CD4-positive, CD25-positive, alpha-beta regulatory T cell (primary cell): ENCODE measurements around the gene YARS1. TPM values are rescaled to one million over a fixed set of nuclear protein-coding genes. Genes with fewer than 3 reads are reported as not detected.

Experiments used
- ATAC-seq, 2 donors: fragments of 150-1000 bp; cut with Tn5 transposase; one replicate each; pipeline ENCODE4 v1.10.0; 2021; ENCODE audit warnings: low read depth in 2 of 2, moderate number of reproducible peaks in 2 of 2, moderate library complexity in 1 of 2
- DNase-seq, 3 donors: peaks; one replicate each; pipeline versions ENCODE4 v3.0.0 to v3.0.0-alpha.2; 2012 to 2022; ENCODE audit warnings: mixed read lengths in 1 of 3
- H3K27ac ChIP-seq: one replicate; pipeline ENCODE4 v1.7.0; 2013; ENCODE audit warnings: mild to moderate bottlenecking, low read length; ENCODE audit not compliant: insufficient read depth, poor library complexity, severe bottlenecking
- H3K27me3 ChIP-seq: one replicate; pipeline ENCODE4 v1.7.0; 2013; ENCODE audit warnings: low read length; ENCODE audit not compliant: control insufficient read depth, insufficient read depth
- H3K36me3 ChIP-seq: one replicate; pipeline ENCODE4 v1.7.0; 2013; ENCODE audit warnings: mild to moderate bottlenecking, low read length, moderate library complexity; ENCODE audit not compliant: control insufficient read depth, insufficient read depth
- H3K4me1 ChIP-seq: 2 replicates; pipeline ENCODE4 v1.7.0; 2013; ENCODE audit warnings: mild to moderate bottlenecking, low read length; ENCODE audit not compliant: insufficient read depth, control insufficient read depth, poor library complexity, severe bottlenecking
- H3K4me3 ChIP-seq: one replicate; pipeline ENCODE4 v1.7.0; 2013; ENCODE audit warnings: low read depth, mild to moderate bottlenecking, low read length, moderate library complexity
- H3K9me3 ChIP-seq, 2 experiments: 1 replicate in 1 of 2; 2 replicates in 1 of 2; pipeline ENCODE4 v1.7.0; 2013; ENCODE audit warnings: low read length in 2 of 2, mild to moderate bottlenecking in 1 of 2, moderate library complexity in 1 of 2; ENCODE audit not compliant: control insufficient read depth in 2 of 2
- H3K27ac Mint-ChIP-seq, 3 donors: one replicate each; pipeline ENCODE4 v1.8.0; 2020 to 2022; ENCODE audit warnings: mild to moderate bottlenecking in 3 of 3, mixed read lengths in 3 of 3, moderate library complexity in 2 of 3
- H3K27me3 Mint-ChIP-seq: one replicate; pipeline ENCODE4 v1.8.0; 2022; ENCODE audit warnings: mild to moderate bottlenecking, mixed read lengths
- H3K36me3 Mint-ChIP-seq: one replicate; pipeline ENCODE4 v1.8.0; 2020; ENCODE audit warnings: mixed read lengths
- H3K4me1 Mint-ChIP-seq, 4 donors: one replicate each; pipeline ENCODE4 v1.8.0; 2020 to 2022; ENCODE audit warnings: mixed read lengths in 4 of 4, mild to moderate bottlenecking in 1 of 4
- H3K4me3 Mint-ChIP-seq, 4 donors: one replicate each; pipeline ENCODE4 v1.8.0; 2020 to 2022; ENCODE audit warnings: mild to moderate bottlenecking in 4 of 4, mixed read lengths in 4 of 4, moderate library complexity in 3 of 4
- H3K9me3 Mint-ChIP-seq, 7 donors: one replicate each; pipeline ENCODE4 v1.8.0; 2020 to 2022; ENCODE audit warnings: mixed read lengths in 7 of 7, mild to moderate bottlenecking in 3 of 7, moderate library complexity in 2 of 7
- polyA plus RNA-seq, 4 donors: library from polyadenylated mRNA; unstranded; fragments of 300-500 nt; fragmentation: Illumina TruSeq; gene quantifications; one replicate each; pipeline ENCODE4 v1.2.3, GENCODE V29; 2021
- total RNA-seq: library from RNA; stranded (reverse); gene quantifications from one replicate; pipeline ENCODE4 v1.2.3, GENCODE V29; 2022

Gene YARS1
- total and polyA plus RNA-seq, 5 donors from 2014 or later, result 47.3 to 111 (median 59.7) TPM

GRCh38 chr1:32743380-32744070 is 73.6 kb downstream of the YARS1 start:
- no peak for ATAC-seq
- Histone ChIP-seq H3K27me3 (peaks cover 17% of the 10 kb centered on the region), H3K27ac (no peak overlapping the region), H3K4me1 (peaks cover 4% of the 10 kb centered on the region), H3K4me3 (no peak overlapping the region), H3K9me3 (no peaks in the 10 kb centered on the region), H3K36me3 (no peaks in the 10 kb centered on the region)
- Mint-ChIP-seq H3K27me3 (peaks cover 56% of the 10 kb centered on the region), H3K36me3 (no peaks in the 10 kb centered on the region), H3K9me3 (peaks cover 0 to 1% (median 0%) of the 10 kb centered on the region in 7 donors), H3K4me3 (peak overlapping the region in 2 of 4 donors; percentile 33 to 69), H3K4me1 (peaks cover 0 to 5% (median 2%) of the 10 kb centered on the region in 4 donors), H3K27ac (no peak overlapping the region)
- DNase-seq, result no peak

GRCh38 chr1:32742956-32743355 is 74.2 kb downstream of the YARS1 start:
- Histone ChIP-seq H3K9me3 (no peaks in the 10 kb centered on the region), H3K27me3 (peaks cover 17% of the 10 kb centered on the region), H3K36me3 (no peaks in the 10 kb centered on the region), H3K4me1 (peaks cover 4% of the 10 kb centered on the region), H3K27ac (no peak overlapping the region), H3K4me3 (no peak overlapping the region)
- ATAC-seq (no peak), DNase-seq (no peak)
- peaks cover 0 to 5% (median 2%) of the 10 kb centered on the region in 4 donors for H3K4me1 Mint-ChIP-seq
- peaks cover 0 to 1% (median 0%) of the 10 kb centered on the region in 7 donors for H3K9me3 Mint-ChIP-seq
- peak overlapping the region in 2 of 4 donors; percentile 33 to 69 for H3K4me3 Mint-ChIP-seq
- no peak overlapping the region for H3K27ac Mint-ChIP-seq
- peaks cover 54% of the 10 kb centered on the region for H3K27me3 Mint-ChIP-seq
- H3K36me3 Mint-ChIP-seq, result no peaks in the 10 kb centered on the region

DNA sequence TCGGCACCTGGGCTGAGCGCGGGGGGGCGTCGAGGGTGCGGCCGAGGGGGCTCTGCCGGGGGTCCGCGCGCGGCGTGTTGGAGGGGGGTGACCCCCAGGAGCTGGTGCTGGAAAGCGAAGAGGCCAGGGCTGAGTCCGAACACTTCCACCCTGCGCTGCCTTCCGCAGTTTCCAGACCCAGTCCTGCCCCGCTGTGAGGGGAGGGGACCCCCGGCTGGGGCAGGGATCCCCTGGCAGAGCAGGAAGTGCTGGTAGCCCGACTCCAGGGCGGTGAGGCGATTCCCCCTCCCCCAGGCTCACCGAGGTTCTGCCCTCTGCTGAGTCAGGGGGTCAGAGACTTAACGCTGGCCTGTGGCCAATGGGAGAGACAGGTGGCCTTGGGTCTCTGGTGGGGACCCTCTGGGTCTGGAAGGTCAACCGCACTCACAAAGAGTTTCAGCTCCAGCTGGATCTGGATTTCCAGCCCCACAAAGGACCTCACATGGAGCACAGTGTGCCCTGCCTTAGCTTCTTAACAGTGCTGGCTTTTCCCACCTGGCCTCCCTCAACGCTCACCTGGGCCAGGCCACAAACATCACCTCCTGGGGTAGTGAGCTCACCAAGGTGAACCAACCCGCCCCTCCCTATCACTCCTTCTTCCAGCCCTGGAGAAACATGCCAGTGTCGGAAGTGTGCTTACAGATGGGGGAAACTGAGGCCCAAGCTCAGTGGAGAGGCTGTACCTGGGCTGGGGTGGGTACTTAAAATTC is 74.8 kb downstream of the YARS1 start:
- H3K27ac ChIP-seq, result no peak overlapping the region
- H3K9me3 ChIP-seq, result no peaks in the 10 kb centered on the region
- Mint-ChIP-seq H3K27me3 (peaks cover 52% of the 10 kb centered on the region), H3K4me3 (peak overlapping the region in 2 of 4 donors; percentile 11 to 69), H3K27ac (no peak overlapping the region), H3K4me1 (peaks cover 0 to 5% (median 2%) of the 10 kb centered on the region in 4 donors), H3K9me3 (peaks cover 0 to 1% (median 0%) of the 10 kb centered on the region in 7 donors), H3K36me3 (no peaks in the 10 kb centered on the region)
- ATAC-seq, result no peak
- DNase-seq, result no peak
- H3K27me3 ChIP-seq, result peaks cover 17% of the 10 kb centered on the region
- H3K4me1 ChIP-seq, result peaks cover 4% of the 10 kb centered on the region
- no peak overlapping the region for H3K4me3 ChIP-seq
- H3K36me3 ChIP-seq, result no peaks in the 10 kb centered on the region

GRCh38 chr1:32741413-32742198 is 75.6 kb downstream of the YARS1 start:
- Mint-ChIP-seq H3K27me3 (peaks cover 54% of the 10 kb centered on the region), H3K4me3 (peak overlapping the region in 2 of 4 donors; percentile 75 to 78)

GRCh38 chr1:32741059-32741412 is 76.1 kb downstream of the YARS1 start:
- Mint-ChIP-seq H3K4me1 (peaks cover 0 to 5% (median 2%) of the 10 kb centered on the region in 4 donors), H3K9me3 (no peaks in the 10 kb centered on the region), H3K36me3 (no peaks in the 10 kb centered on the region), H3K27ac (no peak overlapping the region), H3K4me3 (peak overlapping the region in 3 of 4 donors; percentile 51 to 78 (median 75)), H3K27me3 (peaks cover 52% of the 10 kb centered on the region)
- H3K4me3 ChIP-seq, result no peak overlapping the region
- peaks cover 4% of the 10 kb centered on the region for H3K4me1 ChIP-seq
- H3K36me3 ChIP-seq, result no peaks in the 10 kb centered on the region
- H3K27me3 ChIP-seq, result peaks cover 17% of the 10 kb centered on the region
- DNase-seq, result no peak
- no peak for ATAC-seq
- no peak overlapping the region for H3K27ac ChIP-seq
- H3K9me3 ChIP-seq, result no peaks in the 10 kb centered on the region

More at GRCh38 chr1:32741413-32742198, 75.6 kb downstream of the YARS1 start:
- Histone ChIP-seq H3K27me3 (peaks cover 17% of the 10 kb centered on the region), H3K4me1 (peaks cover 4% of the 10 kb centered on the region), H3K4me3 (no peak overlapping the region), H3K27ac (no peak overlapping the region), H3K9me3 (no peaks in the 10 kb centered on the region), H3K36me3 (no peaks in the 10 kb centered on the region)
- Mint-ChIP-seq H3K36me3 (no peaks in the 10 kb centered on the region), H3K27ac (no peak overlapping the region), H3K4me1 (peaks cover 0 to 5% (median 2%) of the 10 kb centered on the region in 4 donors), H3K9me3 (no peaks in the 10 kb centered on the region)
- ATAC-seq, result no peak
- no peak for DNase-seq

GRCh38 chr1:32736812-32737791 is 80.1 kb downstream of the YARS1 start:
- DNase-seq (no peak), ATAC-seq (no peak)
- no peaks in the 10 kb centered on the region for H3K36me3 ChIP-seq
- H3K9me3 Mint-ChIP-seq, result no peaks in the 10 kb centered on the region
- no peaks in the 10 kb centered on the region for H3K36me3 Mint-ChIP-seq
- no peaks in the 10 kb centered on the region for H3K9me3 ChIP-seq
- H3K4me1 ChIP-seq, result peaks cover 4% of the 10 kb centered on the region
- H3K27ac ChIP-seq, result no peak overlapping the region
- H3K4me1 Mint-ChIP-seq, result peaks cover 0 to 5% (median 0%) of the 10 kb centered on the region in 4 donors
- H3K27me3 Mint-ChIP-seq, result peaks cover 37% of the 10 kb centered on the region
- H3K4me3 ChIP-seq, result no peak overlapping the region
- peaks cover 7% of the 10 kb centered on the region for H3K27me3 ChIP-seq
- no peak overlapping the region for H3K4me3 Mint-ChIP-seq
- H3K27ac Mint-ChIP-seq, result no peak overlapping the region
